Activated T-cell treated with anti-CD3 and anti-CD28 coated beads for 4 hours (primary cell): ENCODE measurements around the gene SCP2.

ENCODE experiments used
- DNase-seq: peaks from one replicate; pipeline ENCODE4 v3.0.0-alpha.2; 2020

Gene SCP2

GRCh38 chr1:53085405-53085804, 158.3 kb downstream of the SCP2 start:
- no peak for DNase-seq

GRCh38 chr1:53086491-53087070, 159.5 kb downstream of the SCP2 start:
- no peak for DNase-seq

- DNase-seq, result no peak
These were observed 160.5 kb downstream of the SCP2 start for GRCh38 chr1:53087332-53088285.

GRCh38 chr1:53088616-53089300, 161.7 kb downstream of the SCP2 start:
- DNase-seq, result no peak

GRCh38 chr1:53089478-53090226, 162.6 kb downstream of the SCP2 start:
- DNase-seq, result no peak

GRCh38 chr1:53090227-53091147, 163.4 kb downstream of the SCP2 start:
- DNase-seq, result no peak

GRCh38 chr1:53091841-53092645, 165.0 kb downstream of the SCP2 start:
- DNase-seq, result no peak

GRCh38 chr1:53092659-53093450, 165.8 kb downstream of the SCP2 start:
- no peak for DNase-seq

- DNase-seq, result no peak
These were observed 166.3 kb downstream of the SCP2 start for GRCh38 chr1:53093451-53093754.

GRCh38 chr1:53093778-53094532, 166.9 kb downstream of the SCP2 start:
- no peak for DNase-seq

GRCh38 chr1:53094533-53094919, 167.4 kb downstream of the SCP2 start:
- no peak for DNase-seq
